Activated naive CD8-positive, alpha-beta T cell (primary cell): ENCODE results near the gene SPATA20.

Experiments used
- H3K27ac Mint-ChIP-seq: one replicate; pipeline ENCODE4 v1.8.0; 2021; ENCODE audit warnings: mixed read lengths
- H3K27me3 Mint-ChIP-seq: one replicate; pipeline ENCODE4 v1.8.0; 2021; ENCODE audit warnings: mixed read lengths
- H3K36me3 Mint-ChIP-seq: one replicate; pipeline ENCODE4 v1.8.0; 2021; ENCODE audit warnings: mixed read lengths
- H3K4me1 Mint-ChIP-seq: one replicate; pipeline ENCODE4 v1.8.0; 2021; ENCODE audit warnings: low read depth, mixed read lengths
- H3K4me3 Mint-ChIP-seq: one replicate; pipeline ENCODE4 v1.8.0; 2021; ENCODE audit warnings: mild to moderate bottlenecking, mixed read lengths
- H3K9me3 Mint-ChIP-seq: one replicate; pipeline ENCODE4 v1.8.0; 2021; ENCODE audit warnings: low read depth, mixed read lengths

The SPATA20 gene

GRCh38 chr17:50557630-50558029 lies 10.7 kb downstream of the SPATA20 start:
- Mint-ChIP-seq H3K4me1 (peaks cover 20% of the 10 kb centered on the region), H3K36me3 (no peaks in the 10 kb centered on the region), H3K27me3 (peaks cover 10% of the 10 kb centered on the region), H3K4me3 (no peak overlapping the region), H3K9me3 (no peaks in the 10 kb centered on the region), H3K27ac (no peak overlapping the region)

- Mint-ChIP-seq H3K27me3 (peaks cover 10% of the 10 kb centered on the region), H3K4me3 (peak overlapping the region; percentile 62), H3K27ac (no peak overlapping the region), H3K4me1 (peaks cover 20% of the 10 kb centered on the region), H3K36me3 (no peaks in the 10 kb centered on the region), H3K9me3 (no peaks in the 10 kb centered on the region)
Observed at GRCh38 chr17:50558091-50558490, 11.1 kb downstream of the SPATA20 start.

- Mint-ChIP-seq H3K27ac (no peak overlapping the region), H3K4me3 (peak overlapping the region; percentile 62), H3K4me1 (peaks cover 20% of the 10 kb centered on the region), H3K36me3 (no peaks in the 10 kb centered on the region), H3K9me3 (no peaks in the 10 kb centered on the region), H3K27me3 (peaks cover 10% of the 10 kb centered on the region)
Observed at GRCh38 chr17:50558581-50558940, 11.6 kb downstream of the SPATA20 start.

GRCh38 chr17:50558941-50559614 lies 12.1 kb downstream of the SPATA20 start:
- peaks cover 22% of the 10 kb centered on the region for H3K4me1 Mint-ChIP-seq
- peaks cover 12% of the 10 kb centered on the region for H3K27me3 Mint-ChIP-seq
- H3K27ac Mint-ChIP-seq, result no peak overlapping the region
- H3K9me3 Mint-ChIP-seq, result no peaks in the 10 kb centered on the region
- no peaks in the 10 kb centered on the region for H3K36me3 Mint-ChIP-seq
- peak overlapping the region; percentile 62 for H3K4me3 Mint-ChIP-seq

- Mint-ChIP-seq H3K27me3 (peaks cover 12% of the 10 kb centered on the region), H3K9me3 (no peaks in the 10 kb centered on the region), H3K4me1 (peaks cover 22% of the 10 kb centered on the region), H3K27ac (no peak overlapping the region), H3K4me3 (peak overlapping the region; percentile 76), H3K36me3 (no peaks in the 10 kb centered on the region)
Observed at GRCh38 chr17:50559674-50560184, 12.8 kb downstream of the SPATA20 start.

- peak within 1 kb of the TSS; percentile 76 for H3K4me3 Mint-ChIP-seq
- H3K27ac Mint-ChIP-seq, result no peak within 1 kb of the TSS
- H3K4me1 Mint-ChIP-seq, result peaks cover 25% of the 10 kb centered on the region
- H3K36me3 Mint-ChIP-seq, result no peaks in the 10 kb centered on the region
- peaks cover 15% of the 10 kb centered on the region for H3K27me3 Mint-ChIP-seq
- no peaks in the 10 kb centered on the region for H3K9me3 Mint-ChIP-seq
Observed at GRCh38 chr17:50560185-50560824, 13.3 kb downstream of the SPATA20 start, which contains the start of gene CACNA1G. Gene CACNA1G, plus strand, starts transcription at chr17:50560715. Its CDS starts 745 bp downstream, at chr17:50561460.

GRCh38 chr17:50560931-50561745 lies 14.2 kb downstream of the SPATA20 start:
- Mint-ChIP-seq H3K9me3 (no peaks in the 10 kb centered on the region), H3K27me3 (peaks cover 15% of the 10 kb centered on the region), H3K4me1 (peaks cover 31% of the 10 kb centered on the region), H3K4me3 (no peak overlapping the region), H3K27ac (no peak overlapping the region), H3K36me3 (no peaks in the 10 kb centered on the region)

- Mint-ChIP-seq H3K9me3 (no peaks in the 10 kb centered on the region), H3K4me1 (peaks cover 31% of the 10 kb centered on the region), H3K27ac (no peak overlapping the region), H3K27me3 (peaks cover 17% of the 10 kb centered on the region), H3K4me3 (no peak overlapping the region), H3K36me3 (no peaks in the 10 kb centered on the region)
Observed at GRCh38 chr17:50561746-50562141, 14.8 kb downstream of the SPATA20 start.

- H3K36me3 Mint-ChIP-seq, result no peaks in the 10 kb centered on the region
- H3K27ac Mint-ChIP-seq, result no peak overlapping the region
- peak overlapping the region; percentile 72 for H3K4me3 Mint-ChIP-seq
- peaks cover 31% of the 10 kb centered on the region for H3K4me1 Mint-ChIP-seq
- H3K9me3 Mint-ChIP-seq, result no peaks in the 10 kb centered on the region
- peaks cover 16% of the 10 kb centered on the region for H3K27me3 Mint-ChIP-seq
Observed at GRCh38 chr17:50562242-50563091, 15.5 kb downstream of the SPATA20 start.

- Mint-ChIP-seq H3K4me1 (peaks cover 31% of the 10 kb centered on the region), H3K27me3 (peaks cover 16% of the 10 kb centered on the region), H3K36me3 (no peaks in the 10 kb centered on the region), H3K27ac (no peak overlapping the region), H3K4me3 (no peak overlapping the region), H3K9me3 (no peaks in the 10 kb centered on the region)
Observed at GRCh38 chr17:50563092-50563511, 16.1 kb downstream of the SPATA20 start.

GRCh38 chr17:50564916-50565315 lies 17.9 kb downstream of the SPATA20 start:
- Mint-ChIP-seq H3K4me3 (no peak overlapping the region), H3K36me3 (no peaks in the 10 kb centered on the region), H3K27ac (no peak overlapping the region), H3K4me1 (peaks cover 19% of the 10 kb centered on the region), H3K27me3 (peaks cover 14% of the 10 kb centered on the region), H3K9me3 (no peaks in the 10 kb centered on the region)

GRCh38 chr17:50565402-50566350 lies 18.7 kb downstream of the SPATA20 start:
- Mint-ChIP-seq H3K4me1 (peaks cover 16% of the 10 kb centered on the region), H3K27me3 (peaks cover 12% of the 10 kb centered on the region), H3K27ac (no peak overlapping the region), H3K9me3 (no peaks in the 10 kb centered on the region), H3K4me3 (no peak overlapping the region), H3K36me3 (no peaks in the 10 kb centered on the region)

- peaks cover 15% of the 10 kb centered on the region for H3K27me3 Mint-ChIP-seq
- no peak overlapping the region for H3K27ac Mint-ChIP-seq
- no peaks in the 10 kb centered on the region for H3K36me3 Mint-ChIP-seq
- peaks cover 16% of the 10 kb centered on the region for H3K4me1 Mint-ChIP-seq
- H3K4me3 Mint-ChIP-seq, result no peak overlapping the region
- H3K9me3 Mint-ChIP-seq, result no peaks in the 10 kb centered on the region
Observed at GRCh38 chr17:50566886-50567285, 19.9 kb downstream of the SPATA20 start.
